CD4-positive, alpha-beta T cell treated with Interleukin-1 beta for 1 hour (primary cell): Measurements from ENCODE around the gene COPE.
"Not testable (repeated sequence)": the region's sequence is repeated elsewhere in the genome, so short reads cannot be mapped to it uniquely, and the experiment has no call there.

Experiments
- DNase-seq, 2 donors: peaks; one replicate each; pipeline ENCODE4 v3.0.0-alpha.2; 2020 to 2022

Gene COPE

DNA sequence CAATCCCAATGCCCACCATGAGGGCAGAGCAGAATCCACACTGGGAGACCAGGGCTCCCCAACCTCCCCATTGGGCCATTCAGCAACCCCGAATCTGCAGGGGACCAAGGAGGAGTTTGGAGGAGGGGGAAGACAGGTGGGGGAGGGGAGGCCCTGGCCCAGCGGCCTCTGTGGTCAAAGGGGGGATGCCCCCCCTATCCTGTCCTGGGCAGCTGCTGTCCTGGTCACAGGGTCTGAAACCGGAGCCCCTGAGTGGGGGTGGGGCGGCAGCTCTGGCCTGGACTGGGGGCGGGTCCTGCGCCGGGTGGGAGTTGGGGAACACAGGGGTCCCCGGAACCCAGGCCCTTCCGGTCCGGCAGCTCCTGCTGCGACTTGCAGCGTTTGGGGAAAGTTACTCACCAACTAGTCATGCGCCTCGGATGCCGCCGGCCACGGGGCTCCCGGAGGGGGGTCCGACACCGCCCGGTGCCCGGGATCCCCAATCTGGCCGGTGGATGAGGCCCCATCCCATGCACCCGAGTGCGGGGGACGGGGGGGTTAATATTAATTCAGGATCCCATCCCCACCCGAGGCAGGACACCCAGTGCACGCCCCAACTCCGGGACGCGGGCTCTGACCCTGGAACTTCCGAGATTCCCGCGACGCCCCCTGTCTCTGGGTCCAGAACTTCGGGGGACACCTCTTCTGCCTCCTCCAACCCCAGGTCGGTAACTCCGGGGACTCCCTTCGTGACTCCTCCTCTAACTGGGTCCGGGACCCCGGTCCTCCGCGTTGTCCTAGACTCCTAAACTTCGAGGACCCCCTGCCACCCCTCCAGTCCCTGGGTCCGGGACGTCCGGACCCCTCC, 21.0 kb upstream of the COPE start:
- DNase-seq: peak in 1 of 2 donors; percentile 36

GRCh38 chr19:18939163-18939562, 20.0 kb upstream of the COPE start:
- no peak for DNase-seq

DNA sequence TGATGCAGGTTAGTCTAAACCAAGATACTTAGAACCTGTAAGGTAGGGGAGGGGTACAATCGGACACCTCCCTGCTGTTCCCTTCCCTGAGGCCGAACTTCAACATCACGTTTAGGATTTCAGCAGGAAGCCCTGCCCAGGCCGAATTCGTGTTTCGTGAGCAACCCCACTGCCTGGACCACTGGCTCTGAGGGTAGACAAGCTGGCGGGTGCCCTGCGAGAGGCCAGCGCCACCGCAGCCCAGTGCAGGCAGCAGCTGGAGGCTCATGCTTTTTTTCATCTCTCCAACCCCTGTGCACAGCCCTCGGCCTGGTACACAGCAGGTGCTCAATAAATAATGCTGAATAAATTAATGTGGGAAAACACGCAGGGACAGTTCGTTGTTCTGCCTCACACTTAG, 14.1 kb upstream of the COPE start:
- no peak for DNase-seq

GRCh38 chr19:18932216-18932841, 13.1 kb upstream of the COPE start:
- peak; percentile 83 to 85 for DNase-seq

DNA sequence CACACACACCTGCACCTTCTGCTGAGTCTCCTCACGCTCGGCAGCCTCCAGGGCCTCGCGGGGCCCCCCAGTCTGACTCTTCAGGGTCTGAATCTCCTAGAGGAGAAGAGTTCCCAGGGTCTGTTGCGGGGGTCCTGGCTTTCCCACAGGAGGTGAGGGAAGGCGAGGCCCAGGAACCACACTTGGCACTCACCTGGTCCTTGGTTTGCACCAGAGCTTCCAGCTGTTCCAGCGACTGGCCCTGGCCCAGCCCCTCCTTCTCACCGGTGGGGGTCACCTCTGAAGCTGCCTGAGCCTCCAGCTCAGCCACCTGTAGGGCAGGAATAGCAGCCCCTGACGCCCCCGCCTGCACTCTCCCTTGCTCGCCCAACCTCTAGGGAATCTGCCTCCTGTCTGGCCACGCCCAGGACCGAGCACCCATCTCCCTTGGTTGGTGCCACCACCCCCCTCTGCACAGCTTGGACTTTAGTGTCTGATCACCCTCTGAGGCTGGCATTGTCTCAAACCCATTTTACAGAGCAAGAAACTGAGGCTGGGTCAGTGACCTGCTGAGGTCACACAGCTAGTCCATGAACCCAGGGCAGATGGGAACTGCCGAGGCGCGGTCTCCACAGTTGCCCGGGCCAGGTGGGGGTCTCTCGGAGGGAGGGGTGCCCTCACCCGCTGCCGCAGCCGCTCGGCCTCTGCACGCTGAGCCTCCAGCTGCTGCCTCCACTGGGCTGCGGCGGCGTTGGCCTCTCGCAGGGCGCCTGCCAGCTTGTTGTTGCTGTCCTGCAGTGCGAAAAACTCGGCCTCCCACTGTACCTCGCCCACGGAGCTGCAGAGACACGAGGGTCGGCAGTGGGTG, 12.4 kb upstream of the COPE start:
- no peak for DNase-seq

DNA sequence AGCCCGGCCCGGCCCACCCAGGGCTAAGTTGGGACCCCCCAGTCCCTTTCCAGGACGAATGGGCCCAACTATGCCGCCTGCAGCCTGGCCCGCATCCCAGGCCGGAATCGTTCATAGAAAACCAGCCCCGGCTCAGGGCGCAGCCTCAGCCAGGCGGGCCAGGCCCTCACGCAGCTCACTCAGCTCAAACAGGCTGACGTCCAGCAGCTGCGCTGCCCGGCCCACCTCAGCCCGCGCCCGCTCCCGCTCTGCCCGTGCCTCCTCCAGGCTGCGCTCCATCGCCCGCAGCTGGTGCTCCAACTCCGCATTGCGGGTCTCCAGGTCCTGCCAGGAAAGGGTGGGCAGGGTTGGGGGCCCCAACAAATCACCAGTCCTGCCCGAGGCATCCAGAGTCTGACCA, 10.1 kb upstream of the COPE start:
- DNase-seq: no peak

GRCh38 chr19:18928018-18928805, 9.0 kb upstream of the COPE start:
- no peak for DNase-seq

DNA sequence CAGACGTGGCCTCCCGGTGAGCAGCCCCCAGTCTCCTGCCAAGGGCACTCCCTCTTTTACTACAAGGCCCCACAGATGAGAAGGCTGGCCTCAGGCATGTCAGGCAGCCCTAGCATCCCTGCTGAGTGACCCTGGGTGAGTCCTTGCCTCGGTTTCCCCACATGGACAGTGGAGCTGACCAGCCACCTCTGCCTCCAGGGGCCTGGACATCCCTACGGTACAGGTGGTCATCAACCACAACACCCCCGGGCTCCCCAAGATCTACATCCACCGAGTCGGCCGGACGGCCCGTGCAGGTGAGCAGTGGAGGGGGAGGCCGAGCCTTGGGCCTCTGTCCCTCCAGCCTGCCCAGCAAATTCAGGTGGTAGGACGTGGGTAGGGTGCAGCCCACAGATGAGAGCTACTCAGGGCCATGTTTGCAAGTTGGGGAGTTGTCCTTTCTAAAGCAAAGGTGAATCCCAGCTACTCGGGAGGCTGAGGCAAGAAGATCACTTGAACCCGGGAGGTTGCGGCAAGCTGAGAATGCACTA, 5.6 kb upstream of the COPE start:
- no peak for DNase-seq

GRCh38 chr19:18922228-18922985, 3.2 kb upstream of the COPE start:
- DNase-seq: no peak

DNA sequence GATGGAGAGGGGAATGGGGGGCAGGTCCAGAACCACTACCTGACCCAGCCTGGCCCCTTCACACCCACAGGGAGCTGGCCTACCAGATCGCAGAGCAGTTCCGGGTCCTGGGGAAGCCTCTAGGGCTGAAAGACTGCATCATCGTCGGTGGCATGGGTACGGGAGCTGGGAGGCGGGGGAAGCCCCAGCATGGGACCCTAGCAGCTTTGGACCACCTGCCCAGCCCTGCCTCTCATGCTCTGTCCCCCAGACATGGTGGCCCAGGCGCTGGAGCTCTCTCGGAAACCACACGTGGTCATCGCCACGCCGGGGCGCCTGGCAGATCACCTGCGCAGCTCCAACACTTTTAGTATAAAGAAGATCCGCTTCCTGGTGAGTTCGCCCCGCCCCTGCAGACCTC, 2.4 kb upstream of the COPE start:
- no peak for DNase-seq

GRCh38 chr19:18920400-18920799, 1.2 kb upstream of the COPE start:
- DNase-seq: no peak

GRCh38 chr19:18919900-18920214, 670 bp upstream of the COPE start:
- no peak for DNase-seq

- not testable (repeated sequence) for DNase-seq
These were observed 1.6 kb downstream of the COPE start for GRCh38 chr19:18917593-18917992.

GRCh38 chr19:18915639-18916038, 3.5 kb downstream of the COPE start:
- DNase-seq: peak; percentile 31 to 42

DNA sequence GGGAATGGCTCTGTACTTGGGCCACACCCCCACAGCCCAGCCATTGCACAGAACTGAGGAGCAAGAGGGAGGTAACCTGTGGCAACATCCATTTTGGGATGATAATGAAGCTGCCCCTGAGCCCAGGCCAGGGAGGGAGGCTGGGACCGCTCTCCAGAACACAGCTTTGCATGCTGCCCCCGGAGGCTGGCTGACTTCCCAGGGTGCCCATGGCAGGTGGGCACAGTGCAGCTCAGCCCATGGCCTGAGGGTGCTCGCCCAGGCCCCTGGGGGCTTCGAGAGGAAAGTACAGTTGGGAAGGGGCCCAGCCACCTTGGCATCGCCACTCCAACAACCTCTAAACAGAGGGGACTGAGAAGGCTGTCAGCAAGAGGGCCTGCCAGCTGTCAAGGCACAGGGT, 5.7 kb downstream of the COPE start:
- no peak for DNase-seq

GRCh38 chr19:18912933-18913332, 6.3 kb downstream of the COPE start:
- DNase-seq: no peak

DNA sequence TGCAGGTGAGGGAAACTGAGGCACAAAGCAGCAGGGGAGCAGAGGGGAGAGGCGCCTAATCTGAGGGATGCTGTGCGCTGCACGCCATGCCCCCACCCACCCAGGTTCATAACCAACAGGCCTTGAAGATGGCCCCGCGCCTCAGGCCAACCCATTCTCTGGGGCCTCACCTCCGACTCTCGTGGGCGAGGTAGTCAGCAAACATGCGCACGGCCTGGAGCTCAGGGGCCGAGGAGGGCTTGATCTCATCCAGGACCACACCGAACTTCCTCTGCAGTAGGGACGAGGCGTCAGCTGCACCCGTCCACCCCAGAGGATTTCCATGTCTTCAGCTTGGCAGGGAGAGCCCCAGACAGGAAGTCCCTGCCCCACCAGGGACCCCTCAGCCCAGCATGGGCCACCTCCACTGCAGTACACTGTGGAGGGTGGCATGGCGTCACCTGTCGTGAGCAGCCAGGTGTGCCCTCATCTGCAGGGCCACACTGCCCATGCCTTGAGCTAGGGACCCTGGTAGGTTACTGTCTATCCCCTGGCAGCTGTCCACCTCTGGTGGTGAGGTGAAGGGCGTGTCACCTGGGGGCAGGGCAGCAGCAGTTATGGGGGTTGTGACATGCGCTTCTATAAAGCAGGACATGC, 8.3 kb downstream of the COPE start:
- DNase-seq: no peak

- no peak for DNase-seq
These were observed 9.2 kb downstream of the COPE start for GRCh38 chr19:18910010-18910409.

DNA sequence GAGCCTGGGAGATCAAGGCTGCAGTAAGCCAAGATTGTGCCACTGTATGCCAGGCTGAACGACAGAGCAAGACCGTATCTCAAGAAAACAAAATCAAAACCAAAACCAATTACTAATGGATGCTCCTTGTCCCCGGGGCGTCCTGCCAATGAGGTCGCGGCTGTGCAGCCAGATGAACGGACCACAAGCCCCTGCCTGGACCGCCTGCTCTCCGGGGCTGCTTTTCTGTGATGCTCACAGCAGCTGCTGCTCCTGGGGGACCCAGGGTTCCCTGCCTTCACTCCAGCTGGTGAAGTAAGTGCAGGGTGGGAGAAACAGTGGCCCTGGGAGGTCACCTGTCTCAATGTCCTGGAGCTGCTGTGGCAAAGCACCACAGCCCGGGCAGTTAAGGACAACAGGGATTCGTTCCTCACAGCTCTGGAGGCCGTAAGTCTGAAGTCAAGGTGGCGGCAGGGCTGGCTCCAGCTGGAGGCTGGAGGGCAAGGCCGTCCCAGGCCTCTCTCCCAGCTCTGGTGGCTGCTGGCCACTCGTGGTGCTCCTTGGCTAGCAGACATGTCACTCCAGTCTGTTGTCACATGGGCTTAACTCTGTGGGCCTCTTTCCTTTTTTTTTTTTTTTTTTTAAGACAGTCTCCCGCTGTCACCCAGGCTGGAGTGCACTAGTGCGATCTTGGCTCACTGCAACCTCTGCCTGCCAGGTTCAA, 10.1 kb downstream of the COPE start:
- no peak for DNase-seq

DNA sequence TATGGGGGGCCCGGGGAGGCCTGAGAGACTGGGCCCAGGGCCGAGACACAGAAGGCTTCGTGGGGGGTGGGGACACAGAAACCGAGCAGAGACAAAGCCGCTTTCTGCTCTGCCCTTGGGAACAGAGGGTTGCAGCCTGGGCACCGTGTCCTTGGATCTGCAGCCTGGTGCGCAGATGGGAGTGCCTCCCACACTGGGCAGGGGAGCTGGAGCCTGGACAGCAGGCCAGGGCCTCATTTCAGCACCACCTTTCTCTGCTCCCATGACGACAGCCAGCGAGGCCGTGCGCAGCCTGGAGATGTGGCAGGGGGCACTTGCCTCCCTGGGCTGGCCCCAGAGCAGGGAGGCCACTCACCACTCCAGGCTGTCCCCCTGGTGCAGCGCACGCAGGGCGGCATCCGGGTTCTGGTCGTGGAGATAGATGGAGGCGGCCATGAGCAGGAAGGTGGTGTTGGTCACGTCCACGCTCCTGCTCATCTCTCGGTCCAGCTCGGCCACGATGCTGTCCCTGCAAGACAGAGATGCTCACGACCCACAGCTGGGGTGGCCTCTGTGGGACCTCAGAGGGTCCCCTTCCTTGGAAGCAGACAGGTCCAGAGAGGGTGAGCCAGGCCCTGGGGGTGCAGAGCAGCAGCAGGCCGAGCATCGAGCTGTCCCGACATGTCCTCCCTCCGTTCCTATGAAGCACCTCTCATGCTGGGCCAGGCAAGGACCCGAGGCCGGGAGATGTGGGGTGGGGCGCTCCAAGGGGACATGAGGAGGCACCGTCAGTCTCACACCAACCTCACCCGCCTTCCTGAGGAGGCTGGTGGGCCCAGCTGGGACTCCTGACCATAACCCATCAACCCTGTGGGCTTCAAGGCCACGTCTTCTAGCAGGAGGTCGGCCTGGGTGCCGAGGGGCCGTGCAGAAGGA, 12.3 kb downstream of the COPE start:
- DNase-seq: no peak
